ENCODE measurements around the gene GPR61.

The GPR61 gene

GRCh38 chr1:109569323-109569722 is 29.7 kb downstream of the GPR61 start:
- no peak for DNase-seq (ENCODE audit: low read depth in 3 of 3)

DNA sequence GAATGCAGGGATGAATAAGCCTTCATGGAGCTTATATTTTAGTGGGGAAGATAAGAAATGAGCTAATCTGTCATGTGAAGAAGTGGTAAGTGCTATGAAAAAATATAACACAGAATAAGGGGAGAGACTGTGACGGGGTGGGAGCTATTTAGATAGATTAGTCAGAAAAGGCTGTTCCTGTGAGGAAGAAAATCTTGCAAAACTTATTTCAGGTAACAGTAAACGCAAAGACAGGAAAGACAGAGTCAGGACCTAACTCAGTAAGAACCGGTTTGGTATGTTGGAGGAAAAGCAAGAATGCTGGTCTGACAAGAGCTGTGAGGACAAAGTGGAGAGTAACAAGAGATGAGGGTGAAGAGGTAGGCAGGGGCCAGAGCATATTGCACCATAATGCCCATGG is 30.7 kb downstream of the GPR61 start:
- no peak for DNase-seq (ENCODE audit: low read depth in 3 of 3)

DNA sequence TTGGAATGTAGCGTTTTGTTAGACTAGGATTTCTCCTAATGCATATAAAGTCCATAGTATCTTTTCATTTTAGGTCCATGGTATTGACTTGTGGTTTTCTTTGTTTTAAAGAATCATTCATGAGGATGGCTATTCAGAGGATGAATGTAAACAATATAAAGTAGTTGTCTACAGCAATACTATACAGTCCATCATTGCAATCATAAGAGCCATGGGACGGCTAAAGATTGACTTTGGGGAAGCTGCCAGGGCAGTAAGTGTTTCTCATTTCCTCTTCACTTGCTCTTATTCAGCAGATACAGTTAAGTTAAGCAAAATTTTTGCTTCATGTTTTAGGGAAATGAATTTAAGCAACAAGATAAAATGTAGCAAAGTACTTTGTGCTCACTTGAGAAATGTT is 34.1 kb downstream of the GPR61 start:
- no peak for DNase-seq (ENCODE audit: low read depth in 3 of 3)

GRCh38 chr1:109578947-109579443 is 39.3 kb downstream of the GPR61 start:
- no peak for DNase-seq (ENCODE audit: low read depth in 3 of 3)

DNA sequence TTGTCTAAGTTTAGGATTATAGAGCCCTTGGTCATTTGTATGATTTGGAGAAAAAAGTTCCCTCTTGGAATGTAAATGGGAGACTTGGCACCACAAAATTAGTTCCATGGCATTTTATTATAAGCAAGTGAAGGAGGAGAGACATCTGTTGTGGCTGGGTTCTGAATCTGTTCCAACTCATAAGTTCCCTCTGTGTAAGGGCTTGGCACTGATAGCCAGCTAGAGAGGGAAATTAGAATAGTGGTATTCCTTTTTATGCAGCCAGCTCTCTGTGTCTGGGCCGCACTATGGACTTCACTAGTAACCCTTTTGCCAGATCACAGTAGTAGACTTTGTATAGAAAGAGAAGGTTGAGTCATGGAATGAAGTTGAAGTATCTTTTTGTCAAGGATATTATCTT is 39.8 kb downstream of the GPR61 start:
- no peak for DNase-seq (ENCODE audit: low read depth in 3 of 3)

- DNase-seq (ENCODE audit: low read depth in 3 of 3), result no peak
Measured at GRCh38 chr1:109582021-109582420, 42.3 kb downstream of the GPR61 start.

DNA sequence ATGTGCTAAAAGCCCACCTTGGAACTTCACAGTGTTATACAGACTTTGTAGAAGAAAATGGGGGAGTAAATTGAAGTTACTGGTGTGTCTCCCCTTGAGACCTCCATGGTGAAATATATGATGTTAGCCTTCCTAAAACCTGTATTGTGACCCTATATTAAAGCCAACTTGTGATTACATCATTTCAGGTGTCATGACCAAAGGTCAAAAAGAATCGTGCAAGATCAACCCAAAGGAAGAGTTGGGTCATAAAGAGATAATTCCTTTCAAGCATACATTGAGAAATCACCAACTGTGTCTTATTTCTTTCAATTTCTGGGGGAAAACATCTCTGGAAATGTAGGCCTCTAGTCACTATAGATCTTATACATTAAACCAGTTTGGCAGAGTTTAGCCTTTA is 45.1 kb downstream of the GPR61 start:
- DNase-seq (ENCODE audit: low read depth in 3 of 3), result no peak

DNA sequence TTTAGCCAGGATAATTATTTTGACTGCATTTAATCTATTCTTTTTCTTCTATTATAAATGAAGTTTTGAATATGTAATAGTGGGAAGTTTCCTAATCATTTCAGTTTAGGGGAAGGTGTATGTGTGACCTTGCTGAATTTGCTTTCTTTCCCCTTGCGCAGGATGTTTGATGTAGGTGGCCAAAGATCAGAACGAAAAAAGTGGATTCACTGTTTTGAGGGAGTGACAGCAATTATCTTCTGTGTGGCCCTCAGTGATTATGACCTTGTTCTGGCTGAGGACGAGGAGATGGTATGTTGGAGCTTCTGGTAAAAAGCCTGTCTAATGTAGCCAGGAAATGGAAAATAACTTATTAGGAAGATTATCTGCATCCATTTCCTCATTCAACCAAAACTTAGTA is 46.4 kb downstream of the GPR61 start:
- DNase-seq (ENCODE audit: low read depth in 3 of 3), result no peak

- no peak for DNase-seq (ENCODE audit: low read depth in 3 of 3)
Measured at GRCh38 chr1:109589177-109589576, 49.5 kb downstream of the GPR61 start.

GRCh38 chr1:109589679-109590078 is 50.0 kb downstream of the GPR61 start:
- no peak for DNase-seq (ENCODE audit: low read depth in 3 of 3)

GRCh38 chr1:109592916-109593315 is 53.2 kb downstream of the GPR61 start:
- DNase-seq (ENCODE audit: low read depth in 3 of 3), result no peak

DNA sequence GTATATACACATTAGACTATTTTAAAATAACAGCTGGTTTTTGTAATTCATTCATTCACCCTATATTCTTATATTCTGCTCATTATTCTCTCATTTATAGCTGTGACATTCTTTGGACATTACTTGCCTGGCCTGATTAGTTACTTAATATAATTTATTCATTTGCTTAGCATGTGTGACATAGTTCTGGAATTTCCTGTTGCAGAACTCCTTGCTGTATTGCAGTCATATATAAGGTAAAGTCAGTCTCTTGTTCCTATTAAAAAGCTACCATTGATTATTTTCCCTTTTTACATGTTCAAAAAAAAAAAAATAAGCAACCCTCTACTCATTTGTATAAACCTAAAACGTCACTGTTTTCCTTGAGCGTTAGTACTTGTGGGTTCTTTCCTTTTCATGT is 55.9 kb downstream of the GPR61 start:
- no peak for DNase-seq (ENCODE audit: low read depth in 3 of 3)
